BJ (cell line): ENCODE measurements around the gene CLSTN2. TPM values are rescaled to one million over a fixed set of nuclear protein-coding genes. Genes with fewer than 3 reads are reported as not detected.
A peak's percentile ranks its signal among the peaks of the same experiment; 100 is the strongest.

ENCODE experiments used
- CTCF ChIA-PET: fragments of 350-600 bp; formaldehyde crosslinking; extraction: SDS; loops from one replicate; lab custom pipeline; 2021; ENCODE audit warnings: antibody characterized with exemption, inconsistent platforms; lab: Yijun Ruan, JAX
- POLR2A ChIA-PET: fragments of 300-600 bp; sonication (Branson Sonifier 250); formaldehyde crosslinking; extraction: SDS; loops from one replicate; lab custom pipeline; 2021; ENCODE audit warnings: antibody characterized with exemption; lab: Charles Lee
- DNase-seq: peaks from one replicate; pipeline ENCODE4 v3.0.0-alpha.2; 2011; ENCODE audit warnings: low read depth
- H3K27me3 ChIP-seq: 2 replicates; pipeline ENCODE4 v1.6.0; 2011; ENCODE audit warnings: low read length; ENCODE audit not compliant: control insufficient read depth, insufficient read depth
- H3K36me3 ChIP-seq: 2 replicates; pipeline ENCODE4 v1.5.1; 2011; ENCODE audit warnings: low read length; ENCODE audit not compliant: control insufficient read depth, insufficient read depth
- H3K4me3 ChIP-seq: 2 replicates; pipeline ENCODE4 v1.5.1; 2011; ENCODE audit warnings: low read depth, mild to moderate bottlenecking, control low read depth, low read length
- CTCF ChIP-seq: IDR thresholded peaks from 2 replicates; pipeline ENCODE4 v1.5.1; 2011; ENCODE audit warnings: low read depth, mild to moderate bottlenecking, control low read depth, inconsistent platforms, low read length, moderate library complexity; ENCODE audit not compliant: insufficient read depth
- polyA plus RNA-seq: library from polyadenylated mRNA; depleted of rRNA; stranded (reverse); fragments of >200 nt; gene quantifications from 2 replicates; pipeline ENCODE4 v1.2.3, GENCODE V29; 2011

The CLSTN2 gene
- polyA plus RNA-seq, 1 experiment: 1.8 TPM

DNA sequence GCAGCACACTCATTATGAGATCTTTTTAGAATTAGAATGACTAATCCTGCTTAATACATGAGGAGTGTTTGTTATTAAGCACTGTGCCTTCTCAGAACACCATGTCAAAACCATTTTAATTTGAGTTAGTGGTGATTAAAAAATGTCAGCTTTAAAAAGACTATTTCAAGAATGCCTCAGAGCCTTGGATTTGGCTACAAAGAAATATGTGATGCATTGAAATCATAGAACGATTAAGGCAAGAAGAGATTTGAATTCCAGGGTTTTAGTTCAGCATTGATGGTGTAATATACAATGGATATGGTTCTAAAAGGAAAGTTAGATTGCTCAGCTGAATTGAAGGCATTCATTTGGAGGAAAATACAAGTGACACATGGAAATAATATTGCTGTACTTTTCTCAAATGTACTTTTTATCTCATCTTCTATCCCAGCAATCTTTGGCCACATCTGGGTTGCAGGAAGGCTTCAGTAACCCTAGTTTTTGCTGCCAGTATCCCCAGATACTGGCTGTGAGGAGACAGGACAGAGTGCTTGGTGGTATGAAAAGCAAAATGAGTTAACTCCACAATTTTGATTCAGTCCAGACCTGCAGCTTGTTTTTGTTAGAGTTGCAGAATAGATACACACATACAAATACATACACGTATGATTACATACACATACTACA is 303.8 kb downstream of the CLSTN2 start:
- no peak overlapping the region for H3K4me3 ChIP-seq
- TF ChIP-seq CTCF: no peak
- POLR2A ChIA-PET: no interaction called here
- H3K27me3 ChIP-seq: no peaks in the 10 kb centered on the region
- peak; percentile 14 for DNase-seq
- no peaks in the 10 kb centered on the region for H3K36me3 ChIP-seq
- CTCF ChIA-PET: no interaction called here

GRCh38 chr3:140242818-140243276 is 307.9 kb downstream of the CLSTN2 start:
- H3K36me3 ChIP-seq: no peaks in the 10 kb centered on the region
- POLR2A ChIA-PET: no interaction called here
- no peak for DNase-seq
- no peaks in the 10 kb centered on the region for H3K27me3 ChIP-seq
- no peak for TF ChIP-seq CTCF
- CTCF ChIA-PET: interaction anchor here (0.5 kb wide), 1 partner anchor 510 kb away, joined by 3 read pairs; no protein-coding TSS in a partner anchor
- H3K4me3 ChIP-seq: no peak overlapping the region

- no peak for TF ChIP-seq CTCF
- Histone ChIP-seq H3K27me3 (no peaks in the 10 kb centered on the region), H3K36me3 (no peaks in the 10 kb centered on the region), H3K4me3 (no peak overlapping the region)
- ChIA-PET CTCF (no interaction called here), POLR2A (no interaction called here)
- no peak for DNase-seq
Observed at GRCh38 chr3:140243575-140243974, 308.6 kb downstream of the CLSTN2 start.

DNA sequence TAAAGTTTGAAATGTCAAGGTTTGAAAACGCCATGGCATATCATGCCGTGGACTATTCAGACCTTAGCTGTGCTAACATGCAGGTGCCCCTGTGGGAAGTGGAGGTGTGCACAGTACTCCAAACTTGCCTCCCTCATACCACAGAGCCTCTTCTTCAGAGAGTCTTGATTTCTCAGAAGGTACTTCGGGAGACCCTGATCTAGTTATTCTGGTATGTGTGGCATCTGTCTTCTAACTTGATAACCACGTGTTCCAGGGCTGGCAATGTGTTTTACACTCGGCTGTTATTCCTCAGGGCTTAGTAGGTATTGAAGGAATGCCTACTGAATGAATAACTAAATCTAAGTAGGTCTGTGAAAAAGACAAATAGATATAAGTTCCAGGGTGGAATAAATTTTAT is 309.9 kb downstream of the CLSTN2 start:
- no peak for DNase-seq
- no peak overlapping the region for H3K4me3 ChIP-seq
- CTCF ChIA-PET: interaction anchor here (1.1 kb wide), 1 partner anchor 8 kb away, joined by 3 read pairs; no protein-coding TSS in a partner anchor
- no peak for TF ChIP-seq CTCF
- no peaks in the 10 kb centered on the region for H3K27me3 ChIP-seq
- H3K36me3 ChIP-seq: no peaks in the 10 kb centered on the region
- POLR2A ChIA-PET: no interaction called here

DNA sequence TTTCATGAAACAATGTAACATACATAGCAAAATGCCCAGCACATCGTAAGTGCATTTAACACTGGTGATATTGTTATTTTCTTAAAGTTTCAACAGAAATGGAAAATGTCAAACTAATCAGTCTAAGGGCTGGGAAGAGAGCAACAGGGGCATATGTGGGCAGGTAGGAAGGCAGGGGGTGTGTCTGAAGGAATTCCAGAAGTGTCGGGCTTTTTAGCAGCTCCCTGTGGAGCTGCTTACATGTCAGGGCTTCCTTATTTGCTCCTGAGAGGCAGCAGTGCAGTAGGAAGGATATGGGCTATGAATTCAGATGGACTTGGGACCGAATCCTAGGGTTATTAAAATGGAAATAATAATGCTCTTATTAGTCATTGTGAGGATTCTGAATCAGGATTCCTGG is 311.6 kb downstream of the CLSTN2 start:
- Histone ChIP-seq H3K27me3 (no peaks in the 10 kb centered on the region), H3K36me3 (no peaks in the 10 kb centered on the region), H3K4me3 (no peak overlapping the region)
- TF ChIP-seq CTCF: no peak
- DNase-seq: no peak
- ChIA-PET CTCF (interaction anchor here (1.2 kb wide), 1 partner anchor 15 kb away, joined by 4 read pairs; no protein-coding TSS in a partner anchor), POLR2A (no interaction called here)
